ENCODE measurements around the gene ENPP1. TPM values are rescaled to one million over a fixed set of nuclear protein-coding genes. Genes with fewer than 3 reads are reported as not detected.

ENPP1 gene
- total RNA-seq, 1 experiment from 2014 or later = 6.5 TPM

DNA sequence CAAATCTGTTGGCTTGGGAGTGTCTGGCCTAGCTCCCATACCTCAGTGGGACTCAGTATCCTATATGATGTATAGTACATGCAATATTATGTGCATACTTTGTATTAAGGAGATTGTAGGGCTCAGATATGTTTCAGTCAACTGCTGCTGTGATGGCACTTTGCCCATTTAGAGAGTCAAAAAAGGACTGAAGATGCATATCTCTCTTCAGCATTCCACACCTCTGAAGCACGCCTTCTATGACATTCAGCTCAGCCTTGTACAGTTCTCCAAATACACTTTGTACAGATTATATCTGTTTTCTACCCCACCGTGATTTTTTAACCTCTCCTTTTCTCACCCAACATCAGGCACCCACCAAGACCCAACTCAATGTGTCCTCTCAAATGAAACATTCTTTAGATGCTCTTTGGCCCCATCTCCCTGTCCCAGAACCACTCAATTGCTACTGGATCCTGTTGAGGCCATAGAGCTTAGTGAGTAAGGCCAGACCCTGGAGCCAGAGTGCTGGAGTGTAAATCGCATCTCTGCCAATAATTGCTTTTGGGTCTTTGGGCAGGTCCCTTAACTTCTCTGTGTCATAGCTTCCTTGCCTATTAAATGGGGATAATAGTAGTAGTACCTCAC, 15.6 kb downstream of the ENPP1 start:
- Histone ChIP-seq H3K4me3 (replicated peaks in 1 of 2; ENCODE audit: low read depth in 1 of 2, low read length in 2 of 2) (no peak overlapping the region), H3K27me3 (ENCODE audit: insufficient read depth, low read length) (no peaks in the 10 kb centered on the region), H3K4me1 (ENCODE audit: control insufficient read depth in 1 of 2, insufficient read depth in 2 of 2, low read length in 2 of 2) (0 out of 4 replicates have a peak, but pooled peaks cover 0 to 3% of the 10 kb centered on the region in 2 experiments), H3K79me2 (ENCODE audit: insufficient read depth, low read length) (no peaks in the 10 kb centered on the region), H3K9ac (ENCODE audit: low read length) (no peak overlapping the region), H2AFZ (ENCODE audit: low read depth, low read length, poor library complexity, severe bottlenecking) (no peak overlapping the region), H3K36me3 (ENCODE audit: control insufficient read depth in 1 of 2, insufficient read depth in 2 of 2, low read length in 2 of 2) (no peaks in the 10 kb centered on the region), H3K4me2 (ENCODE audit: low read length) (no peak overlapping the region), H3K9me3 (ENCODE audit: control insufficient read depth in 1 of 2, insufficient read depth in 1 of 2, low read depth in 1 of 2, low read length in 2 of 2) (no peaks in the 10 kb centered on the region), H4K20me1 (ENCODE audit: insufficient read depth) (no peaks in the 10 kb centered on the region), H3K9me2 (ENCODE audit: insufficient read depth) (no peaks in the 10 kb centered on the region), H3K27ac (ENCODE audit: low read depth, low read length) (no peak overlapping the region)
- ATAC-seq (no peak), DNase-seq (ENCODE audit: low read depth, low spot score) (no peak)
- BruUV-seq (replicated peaks) = no TSS peak
- CTCF ChIA-PET = no interaction called here
- RAD21 ChIA-PET (ENCODE audit: low non-redundant PET in 1 of 2, low total read pairs in 2 of 2, uncharacterized antibody in 2 of 2, unreplicated experiment in 2 of 2) = no interaction called here
- intact Hi-C loops (cut with micrococcal nuclease) = no loop called here
- TF ChIP-seq EZH2phosphoT487 (IDR thresholded peaks at IDR 0.05; ENCODE audit: borderline replicate concordance) (no peak), SRF (IDR thresholded peaks at IDR 0.05; ENCODE audit: low read depth) (no peak), POLR2AphosphoS5 (IDR thresholded peaks at IDR 0.05; ENCODE audit: low read depth, low read length) (no peak)
- POLR2A ChIA-PET = no interaction called here

DNA sequence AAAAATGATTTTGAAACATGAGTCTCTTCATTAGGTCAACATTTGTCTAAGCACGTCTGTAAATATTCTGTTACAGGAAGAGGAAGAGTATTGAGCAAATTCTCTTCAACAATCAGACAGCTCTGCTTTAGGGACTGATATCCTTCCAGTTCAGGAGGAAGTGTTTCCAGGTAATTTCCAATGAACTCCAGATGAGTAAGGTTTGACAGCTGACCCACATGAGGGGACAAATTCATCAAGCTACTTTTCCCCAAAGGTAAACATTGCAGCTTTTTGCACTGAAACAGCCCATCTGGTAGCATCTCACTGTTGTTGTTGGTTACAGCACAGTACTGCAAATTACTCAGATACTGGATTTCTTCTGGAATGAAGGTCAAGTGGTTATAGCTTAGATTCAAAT, 18.1 kb downstream of the ENPP1 start:
- TF ChIP-seq CBX3 (IDR thresholded peaks at IDR 0.05; ENCODE audit: low read depth) (no peak), SP1 (IDR thresholded peaks at IDR 0.05; ENCODE audit: low read depth) (no peak), ZNF274 (IDR thresholded peaks at IDR 0.05; ENCODE audit: low read depth, low read length) (no peak), YY1 (IDR thresholded peaks at IDR 0.05; ENCODE audit: extremely low read depth, insufficient replicate concordance, low read depth, low read length) (no peak), ELF1 (IDR thresholded peaks at IDR 0.05; ENCODE audit: borderline replicate concordance, low read depth) (no peak), ZFX (IDR thresholded peaks at IDR 0.05) (no peak), EZH2phosphoT487 (IDR thresholded peaks at IDR 0.05; ENCODE audit: borderline replicate concordance) (no peak), SRF (IDR thresholded peaks at IDR 0.05; ENCODE audit: low read depth) (no peak), JUND (IDR thresholded peaks at IDR 0.05) (no peak), EGR1 (IDR thresholded peaks at IDR 0.05; ENCODE audit: low read depth) (no peak), POLR2AphosphoS5 (IDR thresholded peaks at IDR 0.05; ENCODE audit: low read depth, low read length) (no peak), FOSL1 (IDR thresholded peaks at IDR 0.05; ENCODE audit: low read depth) (no peak), RAD21 (IDR thresholded peaks at IDR 0.05; ENCODE audit: low read depth) (no peak)
- TF ChIP-seq, protein P1, sequence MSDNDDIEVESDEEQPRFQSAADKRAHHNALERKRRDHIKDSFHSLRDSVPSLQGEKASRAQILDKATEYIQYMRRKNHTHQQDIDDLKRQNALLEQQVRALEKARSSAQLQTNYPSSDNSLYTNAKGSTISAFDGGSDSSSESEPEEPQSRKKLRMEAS (IDR thresholded peaks at IDR 0.05) = no peak
- TF ChIP-seq, protein P2, sequence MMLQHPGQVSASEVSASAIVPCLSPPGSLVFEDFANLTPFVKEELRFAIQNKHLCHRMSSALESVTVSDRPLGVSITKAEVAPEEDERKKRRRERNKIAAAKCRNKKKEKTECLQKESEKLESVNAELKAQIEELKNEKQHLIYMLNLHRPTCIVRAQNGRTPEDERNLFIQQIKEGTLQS (IDR thresholded peaks at IDR 0.05) = no peak
- TF ChIP-seq, protein P3, sequence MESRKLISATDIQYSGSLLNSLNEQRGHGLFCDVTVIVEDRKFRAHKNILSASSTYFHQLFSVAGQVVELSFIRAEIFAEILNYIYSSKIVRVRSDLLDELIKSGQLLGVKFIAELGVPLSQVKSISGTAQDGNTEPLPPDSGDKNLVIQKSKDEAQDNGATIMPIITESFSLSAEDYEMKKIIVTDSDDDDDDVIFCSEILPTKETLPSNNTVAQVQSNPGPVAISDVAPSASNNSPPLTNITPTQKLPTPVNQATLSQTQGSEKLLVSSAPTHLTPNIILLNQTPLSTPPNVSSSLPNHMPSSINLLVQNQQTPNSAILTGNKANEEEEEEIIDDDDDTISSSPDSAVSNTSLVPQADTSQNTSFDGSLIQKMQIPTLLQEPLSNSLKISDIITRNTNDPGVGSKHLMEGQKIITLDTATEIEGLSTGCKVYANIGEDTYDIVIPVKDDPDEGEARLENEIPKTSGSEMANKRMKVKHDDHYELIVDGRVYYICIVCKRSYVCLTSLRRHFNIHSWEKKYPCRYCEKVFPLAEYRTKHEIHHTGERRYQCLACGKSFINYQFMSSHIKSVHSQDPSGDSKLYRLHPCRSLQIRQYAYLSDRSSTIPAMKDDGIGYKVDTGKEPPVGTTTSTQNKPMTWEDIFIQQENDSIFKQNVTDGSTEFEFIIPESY (IDR thresholded peaks at IDR 0.05; ENCODE audit: extremely low read depth, insufficient replicate concordance, low read length) = no peak
- TF ChIP-seq, protein P4, sequence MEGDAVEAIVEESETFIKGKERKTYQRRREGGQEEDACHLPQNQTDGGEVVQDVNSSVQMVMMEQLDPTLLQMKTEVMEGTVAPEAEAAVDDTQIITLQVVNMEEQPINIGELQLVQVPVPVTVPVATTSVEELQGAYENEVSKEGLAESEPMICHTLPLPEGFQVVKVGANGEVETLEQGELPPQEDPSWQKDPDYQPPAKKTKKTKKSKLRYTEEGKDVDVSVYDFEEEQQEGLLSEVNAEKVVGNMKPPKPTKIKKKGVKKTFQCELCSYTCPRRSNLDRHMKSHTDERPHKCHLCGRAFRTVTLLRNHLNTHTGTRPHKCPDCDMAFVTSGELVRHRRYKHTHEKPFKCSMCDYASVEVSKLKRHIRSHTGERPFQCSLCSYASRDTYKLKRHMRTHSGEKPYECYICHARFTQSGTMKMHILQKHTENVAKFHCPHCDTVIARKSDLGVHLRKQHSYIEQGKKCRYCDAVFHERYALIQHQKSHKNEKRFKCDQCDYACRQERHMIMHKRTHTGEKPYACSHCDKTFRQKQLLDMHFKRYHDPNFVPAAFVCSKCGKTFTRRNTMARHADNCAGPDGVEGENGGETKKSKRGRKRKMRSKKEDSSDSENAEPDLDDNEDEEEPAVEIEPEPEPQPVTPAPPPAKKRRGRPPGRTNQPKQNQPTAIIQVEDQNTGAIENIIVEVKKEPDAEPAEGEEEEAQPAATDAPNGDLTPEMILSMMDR (IDR thresholded peaks at IDR 0.05 in 2 of 3, conservative IDR thresholded peaks at IDR 0.05 in 1 of 3; ENCODE audit: borderline replicate concordance in 1 of 3, insufficient read depth in 1 of 3, low read depth in 2 of 3, low read length in 2 of 3) = no peak
- H3K9ac ChIP-seq (ENCODE audit: low read length) = no peak overlapping the region
- no peak overlapping the region for H2AFZ ChIP-seq (ENCODE audit: low read depth, low read length, poor library complexity, severe bottlenecking)
- ChIA-PET RAD21 (ENCODE audit: low non-redundant PET in 1 of 2, low total read pairs in 2 of 2, uncharacterized antibody in 2 of 2, unreplicated experiment in 2 of 2) (no interaction called here), CTCF (interaction anchor here (0.8 kb wide), 1 partner anchor 131 kb away, joined by 3 read pairs; no protein-coding TSS in a partner anchor), POLR2A (no interaction called here)
- no peak overlapping the region for H3K27ac ChIP-seq (ENCODE audit: low read depth, low read length)
- no peak overlapping the region for H3K4me3 ChIP-seq (replicated peaks in 1 of 2; ENCODE audit: low read depth in 1 of 2, low read length in 2 of 2)
- intact Hi-C loops (cut with micrococcal nuclease) = no loop called here
- DNase-seq (ENCODE audit: low read depth, low spot score) (no peak), ATAC-seq (no peak)
- no peaks in the 10 kb centered on the region for H3K36me3 ChIP-seq (ENCODE audit: control insufficient read depth in 1 of 2, insufficient read depth in 2 of 2, low read length in 2 of 2)
- H3K4me2 ChIP-seq (ENCODE audit: low read length) = no peak overlapping the region
- H3K27me3 ChIP-seq (ENCODE audit: insufficient read depth, low read length) = no peaks in the 10 kb centered on the region
- H3K79me2 ChIP-seq (ENCODE audit: insufficient read depth, low read length) = no peaks in the 10 kb centered on the region
- BruUV-seq (replicated peaks) = no TSS peak
- no peaks in the 10 kb centered on the region for H3K9me3 ChIP-seq (ENCODE audit: control insufficient read depth in 1 of 2, insufficient read depth in 1 of 2, low read depth in 1 of 2, low read length in 2 of 2)
- H3K4me1 ChIP-seq (ENCODE audit: control insufficient read depth in 1 of 2, insufficient read depth in 2 of 2, low read length in 2 of 2) = 0 out of 4 replicates have a peak, but pooled peaks cover 0 to 3% of the 10 kb centered on the region in 2 experiments
- no peaks in the 10 kb centered on the region for H3K9me2 ChIP-seq (ENCODE audit: insufficient read depth)
- no peaks in the 10 kb centered on the region for H4K20me1 ChIP-seq (ENCODE audit: insufficient read depth)

Data from HCT116 (cell line).